ENCODE results near the gene TMEM17.

The TMEM17 gene

DNA sequence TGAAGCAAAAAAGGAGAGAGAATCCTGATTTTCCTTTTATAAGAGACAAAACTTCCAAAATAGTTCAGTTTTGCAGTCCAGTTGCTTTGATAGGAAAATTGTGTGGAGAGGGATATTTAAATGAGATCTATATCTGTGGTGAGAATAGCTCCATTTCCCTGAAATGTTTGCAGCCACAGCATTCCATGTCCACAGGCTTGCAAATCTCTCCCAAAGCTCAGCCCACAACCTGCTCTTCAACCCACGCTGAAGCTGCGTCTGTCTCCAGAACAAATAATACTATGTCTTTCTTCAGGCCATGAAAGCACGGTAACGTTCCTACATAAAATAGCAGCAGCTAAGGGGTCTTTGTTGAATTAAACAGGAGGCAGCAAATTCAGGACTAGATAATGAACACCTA, 31.8 kb downstream of the TMEM17 start:
- no peak overlapping the region for H3K4me3 ChIP-seq (replicated peaks in 1 of 2; ENCODE audit: low read depth in 2 of 2, low read length in 2 of 2)
- TF ChIP-seq, protein P1, sequence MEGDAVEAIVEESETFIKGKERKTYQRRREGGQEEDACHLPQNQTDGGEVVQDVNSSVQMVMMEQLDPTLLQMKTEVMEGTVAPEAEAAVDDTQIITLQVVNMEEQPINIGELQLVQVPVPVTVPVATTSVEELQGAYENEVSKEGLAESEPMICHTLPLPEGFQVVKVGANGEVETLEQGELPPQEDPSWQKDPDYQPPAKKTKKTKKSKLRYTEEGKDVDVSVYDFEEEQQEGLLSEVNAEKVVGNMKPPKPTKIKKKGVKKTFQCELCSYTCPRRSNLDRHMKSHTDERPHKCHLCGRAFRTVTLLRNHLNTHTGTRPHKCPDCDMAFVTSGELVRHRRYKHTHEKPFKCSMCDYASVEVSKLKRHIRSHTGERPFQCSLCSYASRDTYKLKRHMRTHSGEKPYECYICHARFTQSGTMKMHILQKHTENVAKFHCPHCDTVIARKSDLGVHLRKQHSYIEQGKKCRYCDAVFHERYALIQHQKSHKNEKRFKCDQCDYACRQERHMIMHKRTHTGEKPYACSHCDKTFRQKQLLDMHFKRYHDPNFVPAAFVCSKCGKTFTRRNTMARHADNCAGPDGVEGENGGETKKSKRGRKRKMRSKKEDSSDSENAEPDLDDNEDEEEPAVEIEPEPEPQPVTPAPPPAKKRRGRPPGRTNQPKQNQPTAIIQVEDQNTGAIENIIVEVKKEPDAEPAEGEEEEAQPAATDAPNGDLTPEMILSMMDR (IDR thresholded peaks at IDR 0.05; ENCODE audit: low read depth, low read length) = no peak
- DNase-seq (ENCODE audit: low read depth in 2 of 2) = no peak

DNA sequence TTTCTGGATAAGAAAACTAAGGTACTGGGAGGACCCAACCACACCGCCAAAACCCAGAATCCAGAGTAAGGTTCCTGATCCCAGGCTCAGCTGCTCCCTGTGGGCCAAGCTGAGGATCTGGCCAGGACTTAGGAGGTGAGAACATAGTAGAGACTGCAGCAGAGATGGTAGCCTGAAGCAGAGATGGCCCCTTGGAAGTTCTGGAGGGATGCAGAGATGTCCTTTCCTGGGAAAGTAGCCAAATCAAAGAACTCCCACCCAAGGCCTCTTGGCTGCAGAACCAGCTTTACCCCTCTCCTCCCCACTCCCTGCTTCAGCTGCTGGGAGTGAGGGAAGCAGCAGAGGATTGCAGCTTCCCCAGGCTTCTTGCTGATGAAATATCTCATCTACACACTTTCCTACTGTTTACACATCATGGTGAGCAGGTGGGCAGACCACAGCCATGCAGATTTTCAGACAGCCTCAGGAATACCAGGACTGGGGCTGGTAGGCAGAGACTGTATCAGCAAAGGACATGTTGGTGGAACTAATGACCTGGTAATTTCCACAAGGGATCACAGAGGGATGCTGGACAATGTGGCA, 32.7 kb downstream of the TMEM17 start:
- H3K4me3 ChIP-seq (replicated peaks in 1 of 2; ENCODE audit: low read depth in 2 of 2, low read length in 2 of 2) = no peak overlapping the region
- TF ChIP-seq, protein P1 (IDR thresholded peaks at IDR 0.05; ENCODE audit: low read depth, low read length) = no peak
- no peak for DNase-seq (ENCODE audit: low read depth in 2 of 2)

DNA sequence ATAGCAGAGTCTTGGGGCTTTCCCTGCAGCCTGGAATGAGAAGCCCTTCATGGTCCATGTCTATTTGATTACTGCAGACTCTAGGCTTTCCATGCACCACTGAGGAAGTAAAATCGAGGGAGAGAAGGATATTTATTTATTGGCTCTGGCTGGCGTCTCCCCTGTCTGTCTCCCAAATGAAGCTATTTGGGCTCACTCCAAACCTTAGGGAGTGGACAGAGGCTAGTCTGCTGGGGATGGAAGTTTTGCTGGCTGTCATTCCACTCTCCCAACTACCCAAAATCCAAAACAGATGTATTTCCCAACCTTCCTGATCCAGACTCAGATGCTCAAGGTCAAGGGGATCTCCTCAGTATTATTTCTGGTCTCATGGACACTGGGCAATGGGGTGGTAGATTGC, 33.7 kb downstream of the TMEM17 start:
- TF ChIP-seq, protein P1 (IDR thresholded peaks at IDR 0.05; ENCODE audit: low read depth, low read length) = no peak
- DNase-seq (ENCODE audit: low read depth in 2 of 2) = no peak
- no peak overlapping the region for H3K4me3 ChIP-seq (replicated peaks in 1 of 2; ENCODE audit: low read depth in 2 of 2, low read length in 2 of 2)

DNA sequence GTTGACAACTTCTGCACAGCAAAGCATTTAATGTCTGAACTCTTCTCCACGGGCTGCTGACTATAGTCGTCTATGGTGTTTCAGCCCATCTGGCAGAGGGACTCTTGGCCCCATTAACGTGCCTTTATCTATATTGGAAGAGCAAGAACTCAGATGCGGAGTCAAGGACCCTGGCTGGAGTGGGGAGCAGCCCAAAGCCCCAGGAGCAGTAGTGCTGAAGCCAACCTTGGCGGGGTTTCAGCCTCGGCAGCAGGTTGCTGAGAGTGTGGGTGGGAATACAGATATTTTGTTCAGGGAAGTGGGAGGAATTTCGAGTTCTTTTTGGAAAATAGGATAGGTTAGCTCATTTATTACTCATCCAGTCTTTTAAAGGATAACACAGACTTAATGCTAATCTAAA, 34.2 kb downstream of the TMEM17 start:
- TF ChIP-seq, protein P1 (IDR thresholded peaks at IDR 0.05; ENCODE audit: low read depth, low read length) = no peak
- H3K4me3 ChIP-seq (replicated peaks in 1 of 2; ENCODE audit: low read depth in 2 of 2, low read length in 2 of 2) = no peak overlapping the region

DNA sequence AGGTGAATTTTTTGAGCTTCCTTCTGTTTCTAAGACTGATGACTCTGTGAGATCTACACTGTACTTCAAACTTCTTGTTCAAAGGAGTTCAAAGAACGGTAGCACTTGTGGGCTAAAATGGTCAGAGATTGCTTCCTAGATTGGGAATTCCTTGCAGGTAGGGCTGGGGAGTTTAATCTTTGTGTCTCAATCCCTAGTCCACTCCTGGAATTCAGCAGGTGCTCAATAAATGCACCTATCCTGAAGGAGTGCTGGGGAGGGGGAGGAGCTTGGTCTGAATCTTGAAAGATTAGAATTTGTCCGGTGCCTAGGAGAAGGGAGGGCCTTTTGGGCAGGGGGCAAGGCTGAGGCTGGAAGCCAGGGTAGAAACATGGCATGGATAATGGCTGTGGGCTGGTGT, 34.6 kb downstream of the TMEM17 start:
- no peak overlapping the region for H3K4me3 ChIP-seq (replicated peaks in 1 of 2; ENCODE audit: low read depth in 2 of 2, low read length in 2 of 2)
- TF ChIP-seq, protein P1 (IDR thresholded peaks at IDR 0.05; ENCODE audit: low read depth, low read length) = no peak
- no peak for DNase-seq (ENCODE audit: low read depth in 2 of 2)

More for the DNA sequence above, 34.2 kb downstream of the TMEM17 start:
- no peak for DNase-seq (ENCODE audit: low read depth in 2 of 2)

DNA sequence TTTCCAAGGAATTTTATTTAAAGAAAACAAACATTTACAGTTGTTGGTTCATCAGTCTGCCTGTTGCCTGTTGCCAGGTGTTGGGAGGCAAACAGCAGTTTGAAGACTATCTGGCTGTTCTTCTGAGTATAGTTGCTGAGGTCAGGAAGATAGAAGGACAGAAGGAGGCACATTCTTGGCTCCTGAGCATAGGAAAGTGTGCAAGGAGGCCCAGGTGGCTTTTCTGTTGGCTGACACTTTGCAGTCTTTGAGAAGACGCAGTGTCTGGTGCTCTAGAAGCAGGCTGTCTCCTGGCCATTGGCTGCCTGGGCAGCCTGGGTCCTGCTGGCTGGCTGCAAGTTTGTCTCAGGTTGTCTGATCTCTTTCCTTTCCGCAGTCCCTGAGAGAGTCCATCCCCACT, 36.4 kb downstream of the TMEM17 start:
- TF ChIP-seq, protein P1 (IDR thresholded peaks at IDR 0.05; ENCODE audit: low read depth, low read length) = no peak
- no peak overlapping the region for H3K4me3 ChIP-seq (replicated peaks in 1 of 2; ENCODE audit: low read depth in 2 of 2, low read length in 2 of 2)
- DNase-seq (ENCODE audit: low read depth in 2 of 2) = no peak

DNA sequence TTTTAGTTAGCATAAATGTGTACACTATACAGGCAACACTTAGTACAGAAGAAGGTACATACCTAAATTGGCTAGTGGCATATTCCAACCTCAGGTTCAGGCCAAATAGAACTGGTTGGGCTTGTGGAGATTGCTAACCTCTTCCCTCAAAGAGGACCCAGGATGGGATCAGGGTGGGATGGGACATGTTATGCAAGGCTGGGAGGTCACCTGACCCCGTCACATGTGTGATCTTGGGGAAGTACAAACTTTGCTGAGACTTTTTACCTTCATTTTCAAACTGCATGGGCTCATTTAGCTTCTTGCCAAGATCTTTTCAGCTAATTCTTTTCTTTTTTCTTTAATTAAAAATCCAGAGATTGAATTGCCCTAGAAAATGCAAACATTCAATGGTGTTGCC, 36.9 kb downstream of the TMEM17 start:
- H3K4me3 ChIP-seq (replicated peaks in 1 of 2; ENCODE audit: low read depth in 2 of 2, low read length in 2 of 2) = no peak overlapping the region
- DNase-seq (ENCODE audit: low read depth in 2 of 2) = no peak
- TF ChIP-seq, protein P1 (IDR thresholded peaks at IDR 0.05; ENCODE audit: low read depth, low read length) = no peak
